NOMO-1 (cell line): Measurements from ENCODE around the gene LDB2.
"Not testable (repeated sequence)": the region's sequence is repeated elsewhere in the genome, so short reads cannot be mapped to it uniquely, and the experiment has no call there.

Experiments
- DNase-seq, 2 experiments: peaks; one replicate each; lab custom pipeline; 2025; ENCODE audit not compliant: unreplicated experiment in 2 of 2; lab: John Stamatoyannopoulos, UW

Gene LDB2

DNA sequence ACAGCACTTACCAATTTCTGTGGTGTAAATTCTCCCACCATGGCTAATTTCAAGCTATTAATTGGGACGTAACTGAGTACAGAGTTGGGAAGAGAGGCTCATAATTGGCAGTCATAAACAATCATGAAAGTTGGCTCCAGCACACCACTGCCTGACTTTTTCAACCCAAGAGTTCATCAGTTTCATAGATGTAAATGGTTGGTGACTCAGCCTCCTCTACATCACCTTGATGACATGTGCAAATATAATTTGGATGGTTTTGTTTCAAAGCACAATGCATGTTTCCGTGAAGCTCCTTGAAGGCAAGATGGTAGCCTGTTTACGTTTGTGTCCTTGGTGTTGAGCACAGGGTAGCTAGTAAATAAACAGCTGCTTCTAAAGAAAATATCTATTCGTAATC is 235.1 kb downstream of the LDB2 start:
- no peak for DNase-seq

- no peak for DNase-seq
Measured at GRCh38 chr4:16661813-16662212, 236.6 kb downstream of the LDB2 start.

GRCh38 chr4:16660656-16661055 is 237.8 kb downstream of the LDB2 start:
- no peak for DNase-seq

DNA sequence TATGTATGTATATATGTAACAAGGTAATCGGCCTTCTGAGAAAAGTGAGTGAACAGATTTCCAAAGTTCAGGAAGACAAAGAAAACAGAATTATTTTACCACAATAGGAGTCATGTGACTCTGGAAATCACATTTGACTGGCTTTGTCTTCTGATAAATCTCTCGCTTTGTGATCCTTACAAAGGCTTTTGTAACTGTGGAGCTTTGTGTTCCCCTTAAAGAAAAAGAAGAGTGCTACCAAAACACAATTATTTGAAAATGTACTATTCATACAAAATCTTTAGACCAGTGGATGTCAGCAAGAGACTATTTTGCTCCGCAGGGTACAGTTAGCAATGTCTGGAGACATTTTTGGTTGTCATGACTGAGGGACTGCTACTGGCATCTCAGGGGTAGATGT is 238.8 kb downstream of the LDB2 start:
- no peak for DNase-seq

- no peak for DNase-seq
Measured at GRCh38 chr4:16659079-16659478, 239.4 kb downstream of the LDB2 start.

DNA sequence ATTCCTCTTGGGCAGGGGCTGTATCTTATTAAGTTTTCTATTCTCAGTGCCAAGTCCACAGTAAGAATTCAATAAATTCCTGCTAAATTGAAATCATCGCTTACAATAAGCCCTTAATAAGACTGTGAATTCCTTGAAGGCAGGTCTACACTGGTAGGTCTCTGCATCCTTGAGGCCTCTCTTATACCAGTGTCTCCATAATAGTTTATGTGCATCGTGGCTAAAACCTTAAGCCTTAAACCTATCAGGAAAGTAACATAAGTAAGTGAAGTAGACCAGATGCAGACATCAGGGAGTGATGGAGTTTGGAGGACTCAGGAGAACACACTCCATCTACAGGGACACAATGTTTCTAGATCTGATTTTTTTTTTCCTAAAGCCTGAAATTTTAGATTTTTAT is 240.3 kb downstream of the LDB2 start:
- DNase-seq: no peak

DNA sequence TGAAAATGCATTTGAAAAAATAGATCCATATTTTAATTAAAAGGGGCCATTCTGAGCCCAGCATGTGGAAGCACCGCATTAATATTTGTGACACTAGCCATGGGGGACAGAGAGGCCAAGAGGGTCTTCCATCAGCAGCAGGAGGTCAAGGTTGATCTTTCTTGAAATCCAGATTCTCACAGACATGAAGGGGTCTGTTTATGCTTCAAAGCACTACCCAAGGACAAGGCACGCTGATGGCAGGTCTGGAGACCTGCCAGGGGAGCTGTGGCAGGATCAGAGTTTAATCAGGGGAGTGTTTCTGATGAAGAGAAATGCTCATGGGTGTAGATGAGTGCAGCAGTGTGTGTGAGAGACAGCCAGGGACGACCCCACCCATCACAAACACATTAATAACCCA is 243.3 kb downstream of the LDB2 start:
- no peak for DNase-seq

- no peak for DNase-seq
Measured at GRCh38 chr4:16652732-16653305, 245.6 kb downstream of the LDB2 start.

DNA sequence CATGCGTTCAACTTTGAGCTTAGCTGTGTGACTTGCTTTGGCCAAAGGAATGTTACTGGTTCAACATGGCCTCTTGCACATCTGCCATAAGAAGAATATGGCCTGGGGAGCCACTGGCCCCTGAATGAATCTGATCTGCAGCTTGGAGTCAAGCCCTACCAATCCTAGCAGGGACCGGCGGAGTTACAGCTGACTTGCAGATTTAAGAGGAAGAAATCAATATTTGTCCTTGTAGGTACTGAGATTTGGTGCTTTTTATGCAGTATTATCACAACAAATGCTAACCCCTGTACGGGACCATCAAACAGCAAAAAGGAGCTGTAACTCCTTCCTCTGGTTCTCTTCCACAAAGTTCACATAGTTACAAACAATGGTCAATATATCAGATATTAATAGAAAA is 252.0 kb downstream of the LDB2 start:
- no peak for DNase-seq

GRCh38 chr4:16643893-16644292 is 254.6 kb downstream of the LDB2 start:
- DNase-seq: no peak

DNA sequence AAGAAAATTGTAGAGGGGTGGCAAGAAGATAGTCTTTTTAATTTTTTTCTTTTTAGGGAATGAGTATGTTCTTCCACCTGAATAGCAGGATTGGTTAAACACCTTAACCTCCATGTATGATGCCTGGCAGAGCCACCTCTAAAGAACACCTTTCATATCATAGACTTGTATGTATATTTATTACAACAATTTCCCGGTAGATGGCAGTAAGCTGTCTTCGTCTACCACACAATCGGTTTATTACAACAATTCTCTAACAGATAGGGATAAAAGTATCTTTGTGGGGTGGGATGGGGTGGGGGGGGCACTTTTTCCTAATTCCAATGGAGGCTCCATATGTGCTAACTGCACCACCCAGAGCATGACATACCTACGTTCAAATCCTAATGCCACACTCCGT is 255.5 kb downstream of the LDB2 start:
- no peak for DNase-seq

GRCh38 chr4:16641971-16642370 is 256.5 kb downstream of the LDB2 start:
- no peak for DNase-seq

DNA sequence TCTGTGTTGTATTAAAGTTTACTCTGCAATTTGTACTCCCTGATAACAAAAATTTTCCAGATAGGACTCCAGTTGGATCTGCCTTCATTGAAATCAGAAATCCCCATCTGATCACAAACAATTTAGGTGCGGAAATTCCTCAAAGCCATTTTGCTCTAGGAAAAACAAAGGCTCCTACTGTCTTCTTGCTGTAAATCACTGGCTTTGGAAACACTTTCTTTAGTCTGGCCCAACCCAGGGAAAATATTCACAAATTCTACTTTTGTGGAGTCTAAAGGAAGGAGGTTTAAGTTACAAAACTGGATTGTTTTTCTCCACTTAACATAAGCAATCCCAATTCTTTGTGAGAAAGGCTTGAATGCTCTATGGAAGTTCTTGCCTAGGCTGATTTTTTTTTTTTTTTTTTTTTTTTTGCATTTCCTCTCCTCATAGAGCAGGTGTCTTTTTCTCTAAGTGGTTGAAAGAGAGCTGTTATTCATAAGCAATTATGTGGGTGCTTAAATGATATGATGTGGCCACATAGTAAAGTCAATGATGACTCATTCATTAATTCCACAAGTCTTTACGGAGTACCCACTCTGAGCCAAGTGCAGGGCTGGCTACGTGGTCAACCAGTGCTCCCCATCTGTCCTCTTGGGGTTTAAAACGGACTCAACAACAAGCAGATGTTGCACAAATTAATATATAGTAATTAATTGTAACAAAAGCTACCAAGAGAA is 261.4 kb downstream of the LDB2 start:
- no peak for DNase-seq

GRCh38 chr4:16636304-16636703 is 262.1 kb downstream of the LDB2 start:
- no peak for DNase-seq

DNA sequence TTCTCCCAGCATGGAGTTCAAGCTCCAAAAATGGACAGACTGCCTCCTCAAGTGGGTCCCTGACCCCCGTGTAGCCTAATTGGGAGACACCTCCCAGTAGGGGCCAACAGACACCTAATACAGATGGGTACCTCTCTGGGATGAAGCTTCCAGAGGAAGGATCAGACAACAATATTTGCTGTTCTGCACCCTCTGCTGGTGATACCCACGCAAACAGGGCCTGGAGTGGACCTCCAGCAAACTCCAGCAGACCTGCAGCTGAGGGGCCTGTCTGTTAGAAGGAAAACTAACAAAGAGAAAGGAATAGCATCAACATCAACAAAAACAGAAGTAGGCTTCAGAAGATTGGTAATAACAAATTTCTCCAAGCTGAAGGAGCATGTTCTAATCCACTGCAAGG is 269.2 kb downstream of the LDB2 start:
- DNase-seq: not testable (repeated sequence)

GRCh38 chr4:16628835-16629234 is 269.6 kb downstream of the LDB2 start:
- not testable (repeated sequence) for DNase-seq

- no peak for DNase-seq
Measured at GRCh38 chr4:16627999-16628398, 270.4 kb downstream of the LDB2 start.

DNA sequence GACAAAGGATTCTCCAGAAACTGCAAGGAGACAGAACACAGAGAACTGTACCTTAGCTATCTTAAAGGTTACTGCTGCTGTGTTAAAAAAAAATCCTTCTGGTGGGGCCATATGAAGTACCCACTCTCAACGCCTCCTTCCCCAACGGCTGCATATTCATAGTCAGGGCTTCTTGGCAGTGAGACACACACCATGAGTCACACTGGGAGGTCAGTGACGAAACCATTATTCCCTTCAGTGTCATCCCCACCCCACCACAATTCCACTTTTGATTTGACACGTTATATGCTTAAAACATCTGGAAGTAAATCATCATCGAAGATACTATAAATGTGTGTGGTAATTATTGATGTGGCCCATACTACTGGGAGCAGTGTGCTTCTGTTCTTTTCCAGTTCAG is 271.5 kb downstream of the LDB2 start:
- DNase-seq: no peak

GRCh38 chr4:16622826-16623225 is 275.6 kb downstream of the LDB2 start:
- DNase-seq: no peak

- DNase-seq: peak in 1 of 2 experiments; percentile 9
Measured at GRCh38 chr4:16617435-16617834, 281.0 kb downstream of the LDB2 start.

DNA sequence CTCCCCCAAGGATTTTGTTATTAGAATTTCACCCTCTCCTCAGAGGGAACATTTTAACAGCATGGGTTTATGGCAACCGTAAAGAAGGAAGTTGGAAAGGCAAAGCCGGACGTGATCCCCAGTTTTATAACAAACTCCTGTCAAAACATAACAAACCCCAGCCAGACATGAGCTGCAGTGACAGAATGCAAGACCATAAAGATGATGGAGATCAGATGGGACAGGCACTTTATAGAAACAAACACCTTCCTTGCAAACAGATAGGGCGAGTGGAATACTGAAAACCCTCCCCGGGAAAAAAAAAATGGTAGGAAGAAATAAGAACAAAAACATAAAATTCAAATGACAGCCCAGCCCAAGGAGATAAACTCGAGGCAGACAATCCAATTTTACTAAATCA is 281.4 kb downstream of the LDB2 start:
- DNase-seq: no peak

DNA sequence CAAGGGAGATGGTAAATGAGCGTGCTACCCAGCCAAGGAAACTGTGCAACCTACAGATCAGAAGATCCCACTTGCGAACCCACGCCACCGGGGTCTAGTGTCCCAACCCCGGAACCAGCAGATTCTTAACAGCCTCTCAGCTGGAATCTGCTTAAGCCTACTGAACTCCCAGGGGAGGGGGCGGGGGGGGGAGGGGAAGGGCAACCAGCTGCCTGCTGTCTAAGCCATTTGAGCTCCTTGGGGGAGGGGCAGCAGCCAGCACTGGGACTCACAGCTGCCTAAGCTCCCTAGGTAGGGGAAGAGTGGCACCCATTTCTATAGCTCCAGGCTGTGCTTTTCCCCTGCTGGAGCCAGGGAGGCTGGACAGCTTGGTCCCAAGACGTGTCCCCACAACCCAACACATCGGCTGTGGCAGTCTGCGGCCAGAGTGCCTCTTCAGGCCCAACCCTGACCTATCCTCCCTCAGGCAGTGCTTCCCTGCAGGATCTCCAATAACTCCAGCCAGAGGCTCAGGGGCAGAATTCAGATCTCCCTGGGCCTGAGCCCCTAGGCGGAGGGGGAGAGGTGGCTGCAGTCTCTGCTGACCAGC is 289.2 kb downstream of the LDB2 start:
- DNase-seq: no peak
